ENCODE measurements around the gene CKAP2L.

CKAP2L gene

GRCh38 chr2:112791693-112792230, 27.4 kb upstream of the CKAP2L start:
- in situ Hi-C loops (cut with MboI; ENCODE audit: low sequenced_read_pairs) = no loop called here

GRCh38 chr2:112791019-112791418, 26.6 kb upstream of the CKAP2L start:
- in situ Hi-C loops (cut with MboI; ENCODE audit: low sequenced_read_pairs) = no loop called here

- in situ Hi-C loops (cut with MboI; ENCODE audit: low sequenced_read_pairs) = no loop called here
Observed at GRCh38 chr2:112790305-112790704, 25.9 kb upstream of the CKAP2L start.

DNA sequence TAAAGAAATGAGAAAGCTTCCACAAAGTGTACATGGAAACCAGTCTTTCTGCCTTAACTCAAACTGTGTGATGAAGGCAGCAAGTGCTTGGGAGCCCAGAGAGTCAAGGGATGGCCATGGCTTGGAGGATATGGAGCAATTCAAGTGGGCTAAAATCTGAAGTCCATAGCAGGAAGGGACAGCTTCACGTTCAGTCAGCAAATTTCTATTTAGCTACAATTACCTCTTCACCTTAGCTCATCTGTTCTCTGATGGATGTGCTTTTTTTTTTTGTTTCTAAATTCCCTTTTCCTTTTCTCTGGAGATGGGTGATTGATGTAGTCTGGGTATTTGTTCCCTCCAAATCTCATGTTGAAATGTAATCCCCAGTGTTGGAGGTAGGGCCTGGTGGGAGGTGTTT, 24.8 kb upstream of the CKAP2L start:
- in situ Hi-C loops (cut with MboI; ENCODE audit: low sequenced_read_pairs) = no loop called here

DNA sequence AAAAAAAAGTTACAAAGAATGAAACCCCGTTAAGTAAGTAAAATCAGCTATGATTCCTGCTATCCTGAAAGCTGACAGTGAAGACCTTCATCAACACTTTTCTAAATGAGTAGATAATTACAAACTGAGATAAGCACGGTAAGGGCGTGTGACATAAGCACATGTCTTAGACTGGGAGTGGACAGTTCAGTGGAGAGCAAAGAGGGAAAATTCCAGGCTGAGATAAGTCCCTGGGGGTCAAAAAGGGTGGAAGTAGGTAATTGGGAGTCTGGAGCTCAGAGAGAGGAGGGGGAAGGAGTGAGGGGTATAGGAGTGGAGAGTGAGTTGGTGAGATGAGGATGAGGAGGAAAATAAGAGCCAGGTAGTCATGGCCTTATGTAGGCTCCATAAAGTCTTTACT, 24.2 kb upstream of the CKAP2L start:
- in situ Hi-C loops (cut with MboI; ENCODE audit: low sequenced_read_pairs) = no loop called here

DNA sequence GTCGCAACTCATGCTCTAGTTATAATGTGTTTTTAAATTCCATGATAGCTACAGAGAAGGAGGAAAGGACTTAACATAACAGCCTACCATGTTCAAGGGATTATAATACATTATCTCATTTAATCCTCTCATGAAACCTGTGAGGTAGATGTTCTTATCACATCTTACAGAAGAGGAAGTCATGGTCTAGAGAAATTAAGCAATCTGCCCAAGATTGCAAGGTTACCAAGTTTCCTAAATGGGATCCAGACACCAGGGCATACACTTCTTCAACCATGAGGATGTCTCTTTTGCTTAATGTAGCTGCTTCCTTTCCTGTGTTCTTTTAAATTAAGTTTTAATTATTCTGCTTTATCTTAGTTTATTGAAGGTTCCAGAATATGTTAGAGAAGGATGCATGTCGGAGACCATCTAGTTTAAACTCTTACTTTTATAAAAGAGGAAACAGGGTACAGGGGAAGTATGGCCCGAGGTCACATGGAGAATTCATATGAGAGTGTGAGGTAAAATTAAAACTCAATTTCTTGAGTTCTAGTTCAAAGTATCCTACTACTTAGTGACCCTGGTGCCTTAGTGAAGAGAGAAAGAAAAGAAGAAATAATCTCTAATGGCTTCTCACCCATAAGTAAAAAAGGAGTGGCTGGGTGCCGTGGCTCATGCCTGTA, 23.5 kb upstream of the CKAP2L start:
- in situ Hi-C loops (cut with MboI; ENCODE audit: low sequenced_read_pairs) = no loop called here

- in situ Hi-C loops (cut with MboI; ENCODE audit: low sequenced_read_pairs) = no loop called here
Observed at GRCh38 chr2:112787294-112787693, 22.9 kb upstream of the CKAP2L start.

DNA sequence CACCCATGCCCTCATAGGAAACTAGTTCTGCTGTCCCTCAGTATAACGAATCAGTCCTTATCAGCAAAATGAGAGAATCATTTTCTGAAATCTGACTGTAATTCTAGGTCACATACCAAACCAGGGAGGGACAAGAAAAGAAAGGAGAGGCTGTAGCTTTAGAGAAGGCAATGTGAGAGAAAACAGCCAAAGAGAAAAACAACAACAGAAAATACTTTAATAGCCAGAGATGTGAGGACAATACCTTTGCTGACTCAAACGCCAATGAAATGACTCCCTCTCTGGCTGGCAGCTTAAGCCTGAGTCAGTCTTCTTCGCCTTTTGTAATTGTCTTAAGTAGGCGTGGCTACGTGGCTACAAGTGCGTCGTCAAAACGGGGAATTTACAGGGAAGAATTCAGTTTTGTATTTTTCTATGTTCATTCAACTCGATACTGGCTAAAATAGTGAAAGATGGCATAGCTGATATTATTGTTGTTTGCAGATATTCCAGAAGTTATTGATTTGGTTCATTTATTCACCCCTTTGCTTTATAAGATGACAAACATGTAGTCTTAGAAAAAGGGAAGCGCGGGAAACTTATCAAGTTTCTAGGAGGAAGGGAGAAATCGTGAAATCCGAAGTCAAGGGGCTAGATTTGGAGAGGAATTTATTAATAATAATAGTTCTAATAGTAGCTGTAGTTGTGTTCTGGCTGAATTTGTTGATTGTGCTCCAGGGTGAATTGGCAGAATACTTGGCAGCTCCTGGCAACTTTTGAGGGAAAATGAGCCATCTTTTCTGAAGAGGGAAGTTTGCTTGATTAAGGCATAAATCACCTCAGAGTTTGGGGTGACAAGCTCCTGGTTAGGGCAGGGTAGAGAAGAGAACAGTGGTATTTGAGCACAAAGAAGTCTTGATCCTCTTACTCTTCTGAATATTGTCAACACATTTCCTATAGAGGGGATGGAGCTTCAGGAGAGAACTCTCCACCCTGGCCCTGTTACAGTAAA, 20.1 kb upstream of the CKAP2L start, which contains the start of gene IL1A:
Gene IL1A (minus strand): TSS at position 295 of the 991 bp plus-strand sequence. CDS start 723 bp downstream, outside the sequence.
- in situ Hi-C loops (cut with MboI; ENCODE audit: low sequenced_read_pairs) = no loop called here

DNA sequence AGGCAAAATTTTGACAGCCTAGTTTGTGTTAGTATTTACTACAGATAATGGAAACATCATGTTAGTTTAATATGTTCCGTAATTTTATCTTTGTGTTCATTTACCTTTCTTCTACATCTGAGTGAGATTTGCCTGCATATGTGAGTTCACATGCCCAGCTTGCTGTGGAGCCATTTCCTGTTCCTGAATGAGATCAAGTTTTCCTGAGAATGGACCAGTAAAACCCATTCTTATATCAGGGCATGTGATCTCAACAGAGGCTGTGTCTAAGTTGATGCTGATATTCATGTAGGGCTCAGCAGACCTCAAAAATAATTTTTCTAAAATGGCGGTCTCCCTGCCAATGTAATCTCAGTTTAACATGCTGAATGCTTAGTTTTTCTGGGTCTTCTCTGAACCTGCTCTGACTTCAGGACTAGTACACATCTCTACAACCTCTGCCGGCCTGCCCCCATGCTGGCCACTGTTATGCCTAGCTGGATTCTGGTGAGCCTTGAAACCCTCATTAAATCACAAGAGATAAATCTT, 18.8 kb upstream of the CKAP2L start:
- in situ Hi-C loops (cut with MboI; ENCODE audit: low sequenced_read_pairs) = no loop called here

DNA sequence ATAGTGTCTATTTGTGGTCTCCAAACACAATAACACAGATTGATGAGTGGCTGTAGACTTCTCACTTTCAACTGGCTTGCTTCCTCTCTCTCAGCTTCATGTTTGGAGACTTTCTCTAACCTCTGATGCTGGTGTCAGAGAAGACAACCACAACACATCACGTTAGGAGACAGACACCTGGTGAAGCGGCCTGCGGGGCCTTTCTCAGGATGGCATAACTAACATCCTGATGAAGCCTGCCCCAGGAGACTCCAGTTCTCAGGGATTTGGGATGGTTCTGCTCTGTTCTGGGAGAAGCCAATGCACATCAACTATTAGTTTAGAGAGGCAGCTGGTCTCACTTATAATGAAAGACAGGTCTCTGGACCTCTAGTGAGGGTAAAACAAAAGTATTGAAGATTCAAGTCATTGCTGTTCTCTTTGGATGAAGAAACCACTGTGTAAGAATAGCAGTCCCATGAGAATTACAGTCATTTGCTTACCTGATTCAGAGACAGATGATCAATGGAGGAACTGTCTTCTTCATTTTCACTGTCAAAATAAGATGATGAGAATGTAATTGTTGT, 17.9 kb upstream of the CKAP2L start:
- in situ Hi-C loops (cut with MboI; ENCODE audit: low sequenced_read_pairs) = no loop called here

DNA sequence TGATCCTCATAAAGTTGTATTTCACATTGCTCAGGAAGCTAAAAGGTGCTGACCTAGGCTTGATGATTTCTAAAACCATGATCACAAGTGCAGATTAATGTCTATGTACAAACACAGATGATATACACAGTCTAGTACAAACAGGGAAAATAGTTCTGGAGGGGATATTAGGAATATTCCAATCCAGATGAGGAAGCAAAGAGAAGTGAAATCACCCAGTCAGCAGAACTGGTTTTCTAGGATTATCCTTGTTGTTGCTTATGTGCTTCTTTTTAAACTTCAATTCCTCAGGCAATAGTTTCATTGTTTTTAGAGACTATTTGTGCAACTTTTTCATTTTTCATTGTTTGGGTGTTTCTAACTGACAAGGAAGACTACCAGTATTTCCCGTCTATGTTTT, 15.2 kb upstream of the CKAP2L start:
- in situ Hi-C loops (cut with MboI; ENCODE audit: low sequenced_read_pairs) = no loop called here

- in situ Hi-C loops (cut with MboI; ENCODE audit: low sequenced_read_pairs) = no loop called here
Observed at GRCh38 chr2:112777036-112777435, 12.6 kb upstream of the CKAP2L start.

DNA sequence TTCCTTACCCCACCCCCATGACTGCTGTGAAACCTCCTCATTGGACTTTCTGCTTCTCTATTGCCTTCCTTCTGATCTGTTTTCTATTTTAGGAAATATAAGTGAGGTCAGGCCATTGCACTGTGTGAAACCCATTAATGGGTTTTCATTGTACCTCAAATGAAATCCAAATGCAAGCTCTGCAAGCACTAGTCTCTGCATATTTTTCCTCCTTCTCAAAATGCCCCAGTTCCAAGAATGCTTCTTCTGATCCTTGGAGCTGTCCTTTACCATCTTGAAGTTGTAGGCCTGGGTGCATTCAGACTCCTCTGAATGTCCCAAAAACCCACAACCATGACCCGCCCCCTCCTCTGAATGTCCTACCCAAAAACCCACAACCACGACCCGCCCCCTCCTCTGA, 11.7 kb upstream of the CKAP2L start:
- in situ Hi-C loops (cut with MboI; ENCODE audit: low sequenced_read_pairs) = no loop called here

DNA sequence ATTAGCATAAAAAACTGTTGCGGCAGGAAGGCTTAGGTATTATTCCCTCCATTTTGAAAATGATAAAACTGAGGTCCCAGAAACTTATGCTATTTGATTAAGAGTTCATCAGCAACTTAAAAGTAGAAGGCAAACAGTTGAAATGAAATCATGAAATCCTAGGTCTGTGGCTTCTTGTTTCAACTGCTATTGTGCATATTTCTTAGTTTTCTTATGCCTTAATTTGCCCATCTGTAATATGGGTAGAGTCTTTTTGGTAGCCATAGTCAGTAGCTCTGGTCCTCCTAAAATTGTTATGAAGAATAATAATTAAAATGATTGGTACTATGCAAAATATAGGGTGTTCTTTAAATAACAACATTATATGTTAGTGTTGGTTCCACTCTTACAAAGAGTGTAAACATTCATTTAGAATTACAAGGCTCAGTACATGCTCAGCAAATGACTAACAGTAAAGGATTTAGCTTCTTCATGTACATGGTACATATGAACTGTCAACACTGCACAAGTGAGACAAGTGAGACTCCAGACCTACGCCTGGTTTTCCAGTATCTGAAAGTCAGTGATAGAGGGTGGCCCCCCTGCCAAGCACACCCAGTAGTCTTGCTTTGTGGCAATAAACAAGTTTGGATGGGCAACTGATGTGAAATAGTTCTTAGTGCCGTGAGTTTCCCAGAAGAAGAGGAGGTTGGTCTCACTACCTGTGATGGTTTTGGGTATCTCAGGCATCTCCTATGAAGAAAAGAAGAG, 10.3 kb upstream of the CKAP2L start:
- in situ Hi-C loops (cut with MboI; ENCODE audit: low sequenced_read_pairs) = no loop called here

GRCh38 chr2:112773556-112773955, 9.1 kb upstream of the CKAP2L start:
- in situ Hi-C loops (cut with MboI; ENCODE audit: low sequenced_read_pairs) = no loop called here

DNA sequence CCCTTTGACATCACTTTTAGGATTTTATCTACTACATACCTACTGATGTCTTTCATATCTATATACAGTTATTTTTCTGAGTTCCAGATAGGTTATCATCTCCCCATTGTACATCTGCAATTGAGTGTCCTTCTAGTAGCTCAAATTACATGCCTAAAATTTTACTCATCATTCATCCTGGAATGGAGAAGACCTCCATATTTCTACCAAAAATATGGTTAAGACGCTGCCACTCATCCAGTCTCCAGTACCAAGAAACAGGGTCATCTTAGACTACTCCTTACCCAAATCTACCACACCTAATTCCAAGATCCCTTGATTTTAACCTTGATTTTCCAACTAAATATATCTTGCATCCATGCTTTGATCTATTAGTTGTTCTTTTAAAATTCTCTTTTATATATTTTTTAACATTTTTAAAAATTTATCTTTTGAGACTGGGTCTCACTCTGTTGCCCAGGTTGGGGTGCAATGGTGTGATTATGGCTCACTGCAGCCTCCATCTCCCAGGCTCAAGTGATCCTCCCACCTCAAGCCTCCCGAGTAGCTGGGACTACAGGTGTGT, 8.6 kb upstream of the CKAP2L start:
- in situ Hi-C loops (cut with MboI; ENCODE audit: low sequenced_read_pairs) = no loop called here

- in situ Hi-C loops (cut with MboI; ENCODE audit: low sequenced_read_pairs) = no loop called here
Observed at GRCh38 chr2:112772322-112772721, 7.9 kb upstream of the CKAP2L start.

DNA sequence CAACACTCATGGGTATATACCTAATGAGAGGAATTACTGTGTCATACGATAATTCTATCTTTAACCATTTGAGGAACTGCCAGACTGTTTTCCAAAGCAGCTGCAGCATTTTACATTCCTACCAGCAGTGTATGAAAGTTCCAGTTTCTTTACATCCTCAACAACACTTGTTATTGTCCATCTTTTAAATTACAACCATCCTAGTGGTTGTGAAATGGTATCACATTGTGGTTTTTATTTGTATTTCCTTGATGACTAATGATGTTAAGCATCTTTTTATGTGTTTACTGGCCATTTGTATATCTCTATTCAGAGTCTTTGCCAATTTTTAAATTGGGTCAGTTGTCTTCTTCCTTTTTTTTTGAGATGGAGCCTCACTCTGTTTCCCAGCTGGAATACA, 4.0 kb upstream of the CKAP2L start:
- in situ Hi-C loops (cut with MboI; ENCODE audit: low sequenced_read_pairs) = no loop called here

DNA sequence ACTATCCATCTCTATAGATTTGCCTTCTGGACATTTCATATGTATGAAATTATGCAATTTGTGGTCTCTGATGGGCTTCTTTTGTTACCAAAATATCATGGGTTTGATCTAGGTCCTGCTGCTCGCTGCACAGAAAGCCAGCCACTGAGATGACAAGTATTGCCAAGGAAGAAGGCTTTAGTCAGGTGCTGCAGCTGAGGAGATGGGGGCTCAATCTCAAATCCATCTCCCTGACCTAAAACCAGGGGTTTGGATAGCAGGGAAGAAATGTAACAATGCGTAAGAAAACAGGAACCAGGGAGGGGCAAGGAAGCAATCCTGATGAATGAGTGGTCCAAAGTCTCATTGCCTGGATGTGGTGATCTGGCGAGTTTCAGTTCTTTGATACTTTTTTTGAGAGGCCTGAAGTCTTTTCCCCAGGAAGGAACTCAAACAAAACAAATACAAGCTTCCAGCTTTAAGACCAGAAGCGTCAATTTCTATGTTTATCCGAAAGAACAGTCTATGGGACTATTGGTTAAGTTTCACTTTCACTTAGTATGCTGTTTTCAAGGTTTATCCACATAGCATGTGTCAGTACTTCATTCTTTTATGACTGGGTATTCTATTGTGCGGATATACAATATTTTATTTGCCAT, 3.4 kb upstream of the CKAP2L start:
- in situ Hi-C loops (cut with MboI; ENCODE audit: low sequenced_read_pairs) = no loop called here

DNA sequence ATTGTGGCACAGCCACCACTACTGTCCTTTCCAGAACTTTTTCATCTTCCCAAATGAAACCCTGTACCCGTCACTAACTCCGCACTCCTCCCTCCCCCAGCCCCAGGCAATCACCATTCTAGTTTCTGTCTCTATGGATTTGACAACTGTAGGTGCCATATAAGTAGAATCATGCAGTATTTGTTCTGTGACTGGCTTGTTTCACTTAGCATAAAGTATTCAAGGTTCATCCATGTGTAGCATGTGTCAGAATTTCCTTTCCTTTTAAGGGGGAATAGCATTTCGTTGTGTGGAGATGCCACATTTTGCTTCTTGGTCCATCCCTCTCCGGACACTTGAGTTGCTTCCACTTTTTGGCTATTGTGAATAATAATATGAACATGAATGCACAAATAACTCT, 842 bp upstream of the CKAP2L start:
- in situ Hi-C loops (cut with MboI; ENCODE audit: low sequenced_read_pairs) = no loop called here

Measured in hTERT RPE-1 (cell line).